ENCODE results near the gene SLC12A9.

DNA sequence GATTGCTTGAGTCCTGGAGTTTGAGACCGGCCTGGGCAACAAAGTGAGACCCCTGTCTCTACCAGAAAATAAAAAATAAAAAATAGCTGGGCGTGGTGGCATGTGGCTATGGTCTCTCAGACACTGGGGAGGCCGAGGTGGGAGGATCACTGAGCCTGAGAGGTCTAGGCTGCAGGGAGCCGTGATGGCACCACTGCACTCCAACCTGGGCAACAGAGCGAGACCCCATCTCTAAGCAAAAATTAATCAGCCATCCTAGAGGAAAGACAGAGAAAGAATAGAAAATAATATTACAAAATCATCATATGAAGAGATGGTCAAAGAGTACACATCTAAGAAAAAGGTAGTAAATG lies 20.3 kb upstream of the SLC12A9 start:
- TF ChIP-seq POLR2A (IDR thresholded peaks at IDR 0.05) = no peak
- TF ChIP-seq, protein P1, sequence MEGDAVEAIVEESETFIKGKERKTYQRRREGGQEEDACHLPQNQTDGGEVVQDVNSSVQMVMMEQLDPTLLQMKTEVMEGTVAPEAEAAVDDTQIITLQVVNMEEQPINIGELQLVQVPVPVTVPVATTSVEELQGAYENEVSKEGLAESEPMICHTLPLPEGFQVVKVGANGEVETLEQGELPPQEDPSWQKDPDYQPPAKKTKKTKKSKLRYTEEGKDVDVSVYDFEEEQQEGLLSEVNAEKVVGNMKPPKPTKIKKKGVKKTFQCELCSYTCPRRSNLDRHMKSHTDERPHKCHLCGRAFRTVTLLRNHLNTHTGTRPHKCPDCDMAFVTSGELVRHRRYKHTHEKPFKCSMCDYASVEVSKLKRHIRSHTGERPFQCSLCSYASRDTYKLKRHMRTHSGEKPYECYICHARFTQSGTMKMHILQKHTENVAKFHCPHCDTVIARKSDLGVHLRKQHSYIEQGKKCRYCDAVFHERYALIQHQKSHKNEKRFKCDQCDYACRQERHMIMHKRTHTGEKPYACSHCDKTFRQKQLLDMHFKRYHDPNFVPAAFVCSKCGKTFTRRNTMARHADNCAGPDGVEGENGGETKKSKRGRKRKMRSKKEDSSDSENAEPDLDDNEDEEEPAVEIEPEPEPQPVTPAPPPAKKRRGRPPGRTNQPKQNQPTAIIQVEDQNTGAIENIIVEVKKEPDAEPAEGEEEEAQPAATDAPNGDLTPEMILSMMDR (IDR thresholded peaks at IDR 0.05) = no peak
